SU-DHL-6 (cell line): ENCODE data around the gene RTL9.

Experiments used
- H2AFZ ChIP-seq: fragments of 200-600 bp; sonication (generic); 2 replicates; pipeline ENCODE4 v1.6.1; 2014; ENCODE audit warnings: low read depth, mild to moderate bottlenecking, moderate library complexity, mixed read lengths, antibody characterized with exemption, low read length; ENCODE audit not compliant: severe bottlenecking
- H3F3A ChIP-seq: fragments of 200-600 bp; shearing (Covaris generic); 2 replicates; pipeline ENCODE4 v1.6.0; 2016; ENCODE audit warnings: antibody characterized with exemption, mild to moderate bottlenecking; ENCODE audit not compliant: insufficient read depth
- H3K27ac ChIP-seq: fragments of 200-600 bp; sonication (generic); 2 replicates; pipeline ENCODE4 v1.5.1; 2016; ENCODE audit warnings: low read depth, mild to moderate bottlenecking, low read length, moderate library complexity, mixed read lengths
- H3K27me3 ChIP-seq: fragments of 200-600 bp; sonication (generic), shearing (Covaris generic); 2 replicates; pipeline ENCODE4 v1.6.0; 2014; ENCODE audit warnings: mild to moderate bottlenecking, low read length
- H3K36me3 ChIP-seq: fragments of 200-600 bp; sonication (generic); 2 replicates; pipeline ENCODE4 v1.6.1; 2014; ENCODE audit warnings: mild to moderate bottlenecking, low read length, mixed read lengths
- H3K4me2 ChIP-seq: fragments of 300-600, 200-600 bp; shearing (Covaris generic), sonication (generic); 2 replicates; pipeline ENCODE4 v1.6.0; 2014; ENCODE audit warnings: low read length, low read depth, mild to moderate bottlenecking; ENCODE audit not compliant: poor library complexity, severe bottlenecking
- H3K4me3 ChIP-seq: fragments of 200-600 bp; sonication (generic); 2 replicates; pipeline ENCODE4 v1.5.1; 2014; ENCODE audit warnings: antibody characterized with exemption, low read length, mild to moderate bottlenecking, mixed read lengths; ENCODE audit not compliant: insufficient read depth, poor library complexity, severe bottlenecking
- H3K79me2 ChIP-seq: fragments of 200-600 bp; sonication (generic); 2 replicates; pipeline ENCODE4 v1.6.1; 2014; ENCODE audit warnings: mild to moderate bottlenecking, low read length, moderate library complexity; ENCODE audit not compliant: insufficient read depth
- H3K9ac ChIP-seq: fragments of 200-600 bp; sonication (generic); 2 replicates; pipeline ENCODE4 v1.7.0; 2014; ENCODE audit warnings: mild to moderate bottlenecking, low read length
- H3K9me2 ChIP-seq: fragments of 200-600 bp; sonication (generic); replicated peaks from 2 replicates; pipeline ENCODE4 v1.6.1; 2014; ENCODE audit warnings: low read length; ENCODE audit not compliant: insufficient read depth
- H3K9me3 ChIP-seq: fragments of 200-600 bp; sonication (generic); 2 replicates; pipeline ENCODE4 v1.6.1; 2014; ENCODE audit warnings: low read length, mixed read lengths; ENCODE audit not compliant: insufficient read depth
- H4K20me1 ChIP-seq: fragments of 200-600 bp; sonication (generic); 2 replicates; pipeline ENCODE4 v1.6.1; 2014; ENCODE audit warnings: low read depth, mild to moderate bottlenecking, antibody characterized with exemption, low read length, moderate library complexity, mixed read lengths
- EZH2phosphoT487 ChIP-seq: fragments of 200-600 bp; sonication (generic), shearing (Covaris generic); conservative IDR thresholded peaks from 2 replicates; pipeline ENCODE4 v1.6.1; 2018; ENCODE audit warnings: mild to moderate bottlenecking, antibody characterized with exemption, low read length, moderate library complexity, mixed read lengths
- TF ChIP-seq, protein P1 (sequence below): fragments of 200-600 bp; sonication (generic); IDR thresholded peaks from one replicate; pipeline ENCODE4 v1.5.1; 2017; ENCODE audit warnings: antibody characterized with exemption, mild to moderate bottlenecking, low read length, moderate library complexity; ENCODE audit not compliant: insufficient read depth, poor library complexity, severe bottlenecking

The RTL9 gene

GRCh38 chrX:110320381-110320987 is 38.2 kb upstream of the RTL9 start:
- Histone ChIP-seq H3K9me2 (no peaks in the 10 kb centered on the region), H4K20me1 (no peaks in the 10 kb centered on the region), H2AFZ (no peak overlapping the region), H3K79me2 (peaks cover 7% of the 10 kb centered on the region; the same call in 1 of the 2 replicates), H3K9ac (no peak overlapping the region), H3K27me3 (no peaks in the 10 kb centered on the region), H3K4me3 (no peak overlapping the region), H3K36me3 (no peaks in the 10 kb centered on the region), H3F3A (no peaks in the 10 kb centered on the region), H3K4me2 (no peak overlapping the region), H3K9me3 (no peaks in the 10 kb centered on the region), H3K27ac (no peak overlapping the region)
- no peak for TF ChIP-seq EZH2phosphoT487
- TF ChIP-seq, protein P1, sequence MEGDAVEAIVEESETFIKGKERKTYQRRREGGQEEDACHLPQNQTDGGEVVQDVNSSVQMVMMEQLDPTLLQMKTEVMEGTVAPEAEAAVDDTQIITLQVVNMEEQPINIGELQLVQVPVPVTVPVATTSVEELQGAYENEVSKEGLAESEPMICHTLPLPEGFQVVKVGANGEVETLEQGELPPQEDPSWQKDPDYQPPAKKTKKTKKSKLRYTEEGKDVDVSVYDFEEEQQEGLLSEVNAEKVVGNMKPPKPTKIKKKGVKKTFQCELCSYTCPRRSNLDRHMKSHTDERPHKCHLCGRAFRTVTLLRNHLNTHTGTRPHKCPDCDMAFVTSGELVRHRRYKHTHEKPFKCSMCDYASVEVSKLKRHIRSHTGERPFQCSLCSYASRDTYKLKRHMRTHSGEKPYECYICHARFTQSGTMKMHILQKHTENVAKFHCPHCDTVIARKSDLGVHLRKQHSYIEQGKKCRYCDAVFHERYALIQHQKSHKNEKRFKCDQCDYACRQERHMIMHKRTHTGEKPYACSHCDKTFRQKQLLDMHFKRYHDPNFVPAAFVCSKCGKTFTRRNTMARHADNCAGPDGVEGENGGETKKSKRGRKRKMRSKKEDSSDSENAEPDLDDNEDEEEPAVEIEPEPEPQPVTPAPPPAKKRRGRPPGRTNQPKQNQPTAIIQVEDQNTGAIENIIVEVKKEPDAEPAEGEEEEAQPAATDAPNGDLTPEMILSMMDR = no peak

GRCh38 chrX:110321081-110321480 is 37.6 kb upstream of the RTL9 start:
- H3K9ac ChIP-seq = no peak overlapping the region
- no peak overlapping the region for H3K27ac ChIP-seq
- no peak overlapping the region for H3K4me2 ChIP-seq
- no peaks in the 10 kb centered on the region for H3K36me3 ChIP-seq
- no peaks in the 10 kb centered on the region for H3K9me3 ChIP-seq
- no peaks in the 10 kb centered on the region for H3F3A ChIP-seq
- no peaks in the 10 kb centered on the region for H3K9me2 ChIP-seq
- no peaks in the 10 kb centered on the region for H3K27me3 ChIP-seq
- peaks cover 5% of the 10 kb centered on the region; the same call in 1 of the 2 replicates for H3K79me2 ChIP-seq
- no peak for TF ChIP-seq EZH2phosphoT487
- TF ChIP-seq, protein P1 = no peak
- no peak overlapping the region for H3K4me3 ChIP-seq
- H2AFZ ChIP-seq = no peak overlapping the region
- no peaks in the 10 kb centered on the region for H4K20me1 ChIP-seq

DNA sequence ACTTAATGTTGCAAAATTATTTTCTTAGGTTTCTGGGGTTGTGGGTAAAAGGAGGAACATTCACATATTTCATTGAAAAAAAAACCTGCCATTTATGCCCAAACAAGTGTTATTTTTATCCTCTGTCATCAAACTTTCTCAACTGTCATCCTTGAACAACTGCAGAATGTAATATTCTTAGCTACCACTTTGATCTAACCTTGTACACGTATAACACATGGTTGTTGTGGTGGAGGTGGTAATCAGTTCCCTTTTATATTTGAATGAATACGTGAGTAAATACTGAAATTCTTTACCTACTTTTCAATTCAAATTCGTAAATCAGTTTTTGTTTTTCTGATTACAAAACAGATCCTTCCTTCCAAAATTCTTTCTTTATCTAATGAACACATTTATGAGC is 37.0 kb upstream of the RTL9 start:
- TF ChIP-seq EZH2phosphoT487 = no peak
- TF ChIP-seq, protein P1 = no peak
- H3K27ac ChIP-seq = no peak overlapping the region

More for the DNA sequence above, 37.0 kb upstream of the RTL9 start:
- H3K27me3 ChIP-seq = no peaks in the 10 kb centered on the region
- H3K9me2 ChIP-seq = no peaks in the 10 kb centered on the region
- H3K79me2 ChIP-seq = peaks cover 5% of the 10 kb centered on the region; the same call in 1 of the 2 replicates
- H2AFZ ChIP-seq = no peak overlapping the region
- no peaks in the 10 kb centered on the region for H4K20me1 ChIP-seq
- no peak overlapping the region for H3K9ac ChIP-seq
- H3K4me2 ChIP-seq = no peak overlapping the region
- no peaks in the 10 kb centered on the region for H3K9me3 ChIP-seq
- no peaks in the 10 kb centered on the region for H3K36me3 ChIP-seq
- no peaks in the 10 kb centered on the region for H3F3A ChIP-seq
- no peak overlapping the region for H3K4me3 ChIP-seq
